NCI-H1436 (cell line): Measurements from ENCODE around the gene AKNA.
"Not testable (repeated sequence)": the region's sequence is repeated elsewhere in the genome, so short reads cannot be mapped to it uniquely, and the experiment has no call there.

Experiments used
- DNase-seq: peaks from one replicate; lab custom pipeline; 2025; lab: John Stamatoyannopoulos, UW

Gene AKNA

DNA sequence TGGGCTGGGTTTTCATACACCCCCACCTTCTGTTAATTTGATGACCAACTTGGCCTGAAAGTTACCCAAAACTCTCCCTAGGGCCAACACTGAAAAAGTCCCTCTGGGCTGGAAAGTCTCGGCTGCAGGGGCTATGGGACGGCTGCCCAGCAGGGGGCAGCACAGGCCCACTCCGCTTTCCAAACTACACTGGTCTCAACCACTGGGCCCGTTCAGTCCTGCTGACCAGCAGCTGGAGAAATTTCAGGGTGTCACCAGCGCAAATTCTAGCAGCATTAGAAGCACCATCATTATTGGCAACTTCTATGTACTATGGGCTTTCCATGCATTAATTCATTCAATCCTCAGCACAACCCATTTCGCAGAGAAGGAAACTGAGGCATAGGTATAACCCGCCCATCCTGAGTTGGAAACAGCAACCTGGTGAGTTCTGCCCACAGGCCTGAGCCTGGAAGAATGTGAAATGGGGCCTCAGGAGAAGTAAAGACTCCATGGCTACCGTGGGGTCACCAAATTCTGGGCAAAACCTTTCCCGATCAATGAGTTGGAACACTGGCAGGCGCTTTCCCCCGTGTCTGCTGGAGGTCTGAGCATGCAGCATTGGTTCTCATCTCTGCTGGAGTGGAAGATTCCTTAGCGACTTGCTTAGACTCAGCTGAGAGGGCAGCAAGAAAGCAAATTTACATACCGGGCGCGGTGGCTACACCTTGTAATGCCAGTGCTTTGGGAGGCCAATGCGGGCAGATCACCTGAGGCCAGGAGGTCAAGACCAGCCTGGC lies 48.5 kb downstream of the AKNA start:
- no peak for DNase-seq

DNA sequence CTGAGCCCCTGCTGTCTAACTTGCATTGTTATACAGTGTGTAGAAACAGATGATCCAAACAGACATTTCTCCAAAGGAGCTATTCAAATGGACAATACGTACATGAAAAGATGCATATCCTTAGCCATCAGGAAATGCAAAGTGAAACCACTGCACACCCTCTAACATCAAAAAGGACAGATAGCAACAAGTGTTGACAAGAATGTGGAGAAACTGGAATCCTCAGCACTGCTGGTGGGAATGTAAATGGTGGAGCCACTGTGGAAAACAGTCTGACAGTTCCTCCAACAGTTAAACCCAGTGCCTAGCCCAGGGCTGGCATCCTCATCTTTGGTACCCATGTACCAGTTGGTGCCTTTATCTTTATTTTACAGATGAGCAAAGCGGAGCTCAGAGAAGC lies 49.6 kb downstream of the AKNA start:
- no peak for DNase-seq

DNA sequence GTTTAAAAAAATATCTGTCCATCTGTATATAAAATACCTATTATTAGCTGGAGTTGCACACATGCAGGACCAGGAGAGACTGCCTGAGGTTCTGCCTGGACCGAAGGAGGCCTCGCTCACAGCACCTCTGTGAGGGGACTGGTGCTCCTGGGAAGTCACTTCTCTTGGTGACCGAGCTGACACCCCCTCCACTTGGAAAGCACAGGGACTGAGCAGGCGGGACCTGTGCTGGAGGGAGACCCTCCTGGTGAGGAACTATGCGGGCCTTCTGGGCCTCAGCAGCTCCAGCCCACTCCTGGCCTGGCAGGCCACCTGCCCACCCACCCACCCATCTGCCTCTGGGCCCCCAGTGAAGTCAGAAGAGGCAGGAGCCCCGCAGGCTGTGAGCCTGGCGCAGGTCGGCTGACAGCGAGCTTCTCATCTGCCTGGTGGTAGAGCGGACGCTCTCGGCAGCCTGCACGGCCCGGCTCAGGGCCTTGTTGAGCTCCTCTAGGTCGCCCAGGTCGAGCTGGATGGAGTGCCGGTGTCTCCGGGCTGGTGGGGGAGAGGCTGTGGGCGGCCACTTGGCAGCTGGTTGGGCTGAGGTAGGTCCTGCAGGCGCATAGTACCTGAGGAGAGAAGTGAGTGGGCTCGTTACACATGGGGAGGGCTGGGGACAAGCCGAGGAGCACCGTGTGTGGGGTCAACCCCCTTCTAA lies 50.9 kb downstream of the AKNA start:
- no peak for DNase-seq

DNA sequence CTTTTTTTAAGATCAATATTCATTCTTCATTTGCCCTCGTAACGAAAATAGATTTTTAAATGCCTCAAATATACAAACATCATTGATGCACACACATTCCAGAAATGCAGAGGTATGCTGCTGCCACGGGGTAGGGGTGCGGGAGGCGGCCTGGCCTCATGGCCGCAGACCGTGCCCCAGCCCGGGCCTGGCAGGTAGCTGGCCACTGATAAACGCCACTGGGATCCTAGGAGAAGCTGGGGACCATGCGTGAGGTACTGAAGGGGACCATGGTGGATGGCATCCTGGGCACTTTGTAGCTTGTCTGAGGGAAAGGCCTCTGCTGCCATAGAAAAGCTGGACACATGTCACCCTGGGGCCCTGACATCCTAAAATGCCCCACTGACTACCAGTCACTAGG lies 51.6 kb downstream of the AKNA start:
- no peak for DNase-seq

DNA sequence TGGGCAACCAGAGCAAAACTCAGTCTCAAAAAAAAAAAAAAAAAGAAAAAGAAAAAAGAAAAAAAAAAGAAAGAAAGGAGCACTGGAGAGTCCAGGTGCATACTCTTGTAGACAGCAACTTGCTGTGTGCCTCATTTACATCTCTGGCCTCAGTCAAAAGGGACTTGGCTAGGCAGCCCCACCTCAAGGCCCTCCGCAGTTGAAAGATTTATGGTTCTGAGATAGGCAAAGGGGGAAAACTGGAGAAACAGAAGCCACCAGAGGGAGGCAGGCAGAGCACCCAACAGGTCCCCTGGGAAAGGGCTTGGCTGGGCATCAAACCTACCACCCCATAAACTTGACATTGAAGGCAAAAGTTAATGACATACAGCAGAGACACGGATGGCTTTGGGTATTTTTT lies 52.0 kb downstream of the AKNA start:
- DNase-seq: no peak

DNA sequence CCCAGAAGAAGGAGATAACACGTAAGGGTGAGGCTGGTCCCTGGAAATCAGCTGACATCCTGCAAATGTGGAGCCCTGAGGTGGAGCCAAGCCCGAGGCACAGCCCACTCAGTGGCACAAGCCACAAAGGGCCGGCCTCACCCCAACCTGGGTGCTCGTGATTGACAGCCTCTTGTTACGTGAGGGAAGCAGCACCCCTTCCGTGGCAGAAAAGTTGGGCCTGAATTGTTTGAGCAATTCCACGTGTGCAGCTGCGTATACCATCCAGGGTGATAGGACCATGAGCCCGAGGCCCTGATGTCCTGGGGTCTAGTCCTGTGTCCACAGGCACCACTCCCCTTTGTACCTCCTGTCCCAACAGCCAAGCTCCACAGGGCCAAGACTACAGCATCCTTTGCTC lies 53.3 kb downstream of the AKNA start:
- no peak for DNase-seq

DNA sequence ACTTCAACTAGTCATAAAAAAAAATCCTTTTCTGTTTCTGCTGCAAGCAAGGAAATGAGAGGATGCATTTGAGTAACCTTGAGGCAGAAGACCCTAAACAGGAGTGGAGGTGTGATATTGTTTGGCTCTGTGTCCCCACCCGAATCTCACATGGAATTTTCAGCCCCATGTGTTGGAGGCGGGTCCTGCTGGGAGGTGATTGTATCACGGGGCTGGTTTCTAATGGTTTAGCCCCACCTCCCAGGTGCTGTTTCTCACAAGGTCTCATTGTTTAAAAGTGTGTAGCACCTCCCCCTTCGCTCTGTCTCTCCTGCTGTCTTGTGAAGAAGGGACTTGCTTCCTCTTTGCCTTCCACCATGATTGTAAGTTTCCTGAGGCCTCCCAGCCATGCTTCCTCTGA lies 54.1 kb downstream of the AKNA start:
- not testable (repeated sequence) for DNase-seq

DNA sequence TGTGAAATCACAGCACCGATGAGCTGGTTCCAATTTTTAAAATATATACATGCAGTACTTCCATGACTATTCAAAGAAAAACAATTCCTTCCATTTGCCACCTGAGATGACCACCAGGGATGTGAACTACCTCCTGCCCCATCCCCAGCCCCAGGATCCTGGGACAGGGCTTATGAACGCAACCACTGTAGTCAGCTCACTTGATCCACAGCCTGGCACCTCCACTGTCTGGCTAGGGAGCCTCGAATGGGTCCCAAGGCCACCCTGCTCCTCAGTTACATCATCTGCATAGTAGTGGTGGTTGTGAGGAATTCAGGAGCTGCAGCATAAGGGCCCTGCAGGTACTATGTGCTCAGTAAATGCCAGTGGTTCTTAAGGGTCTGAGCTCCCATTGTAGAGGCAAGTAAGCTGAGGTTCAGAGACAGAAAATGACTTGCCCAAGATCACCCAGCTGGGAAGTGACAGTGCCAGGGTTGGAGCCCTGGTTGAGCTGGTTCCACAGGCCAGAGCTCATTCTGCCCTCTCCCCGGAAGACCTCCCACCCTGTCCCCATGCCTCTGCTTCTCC lies 55.2 kb downstream of the AKNA start:
- not testable (repeated sequence) for DNase-seq

DNA sequence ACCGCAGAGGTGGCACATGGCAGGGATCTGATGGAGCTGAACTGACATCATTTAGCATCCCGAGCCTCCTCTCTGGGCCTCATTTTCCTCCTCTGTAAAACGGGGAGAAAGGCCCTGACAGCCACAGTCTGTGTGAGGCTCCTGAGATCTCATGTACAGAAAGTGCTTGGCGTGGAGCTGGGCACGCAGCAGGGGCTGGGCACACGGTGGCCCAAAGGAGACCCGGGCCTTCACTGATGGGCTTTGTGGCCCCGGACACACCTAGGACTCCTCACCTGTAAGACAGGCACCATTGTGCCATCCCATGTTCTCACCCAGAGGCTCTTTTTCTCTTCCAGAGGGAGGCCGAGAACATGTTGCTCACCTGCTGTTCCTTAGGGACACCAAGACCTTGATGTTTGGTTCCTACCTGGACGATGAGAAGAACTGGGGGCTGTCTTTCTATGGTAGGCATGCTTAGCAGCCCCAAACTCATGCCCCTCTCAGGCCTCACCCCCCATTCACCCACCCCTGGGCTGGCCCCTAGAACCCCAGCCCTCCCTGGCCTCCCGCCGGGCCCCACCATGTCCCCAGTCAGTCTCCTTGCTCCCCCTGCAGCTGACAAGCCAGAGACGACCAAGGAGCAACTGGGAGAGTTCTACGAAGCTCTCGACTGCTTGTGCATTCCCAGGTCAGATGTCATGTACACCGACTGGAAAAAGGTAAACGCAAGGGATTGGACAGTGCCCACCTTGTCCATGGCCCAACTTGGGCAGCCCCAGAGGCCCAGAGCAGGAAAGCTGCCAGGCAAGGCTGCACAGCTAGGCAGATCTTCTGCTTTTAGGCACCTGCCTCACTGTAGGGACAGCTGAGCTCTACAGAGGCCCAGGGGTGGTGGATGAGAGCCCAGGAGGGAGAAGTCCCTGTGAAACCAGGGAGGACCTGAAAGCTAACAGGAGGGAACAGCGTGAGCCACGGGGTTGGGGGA lies 56.3 kb downstream of the AKNA start:
- not testable (repeated sequence) for DNase-seq

DNA sequence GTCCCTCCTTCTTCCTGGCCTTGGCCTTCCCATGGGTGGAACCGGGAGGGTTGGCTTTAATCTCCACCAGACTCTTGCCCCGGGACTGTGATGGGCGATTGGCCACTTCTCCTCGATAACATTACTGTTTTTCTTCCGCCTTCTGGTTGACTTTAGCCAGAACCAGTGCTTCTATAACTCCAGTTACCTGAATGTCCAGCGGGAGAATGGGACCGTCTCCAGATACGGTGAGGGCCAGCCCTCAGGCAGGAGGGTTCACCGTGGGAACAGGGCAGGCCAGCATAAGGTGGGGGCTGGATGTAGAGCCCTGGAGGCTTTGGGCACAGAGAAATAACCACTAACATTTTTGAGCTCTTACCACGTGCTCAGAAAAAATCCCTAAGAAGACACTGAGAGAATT lies 57.1 kb downstream of the AKNA start:
- no peak for DNase-seq

DNA sequence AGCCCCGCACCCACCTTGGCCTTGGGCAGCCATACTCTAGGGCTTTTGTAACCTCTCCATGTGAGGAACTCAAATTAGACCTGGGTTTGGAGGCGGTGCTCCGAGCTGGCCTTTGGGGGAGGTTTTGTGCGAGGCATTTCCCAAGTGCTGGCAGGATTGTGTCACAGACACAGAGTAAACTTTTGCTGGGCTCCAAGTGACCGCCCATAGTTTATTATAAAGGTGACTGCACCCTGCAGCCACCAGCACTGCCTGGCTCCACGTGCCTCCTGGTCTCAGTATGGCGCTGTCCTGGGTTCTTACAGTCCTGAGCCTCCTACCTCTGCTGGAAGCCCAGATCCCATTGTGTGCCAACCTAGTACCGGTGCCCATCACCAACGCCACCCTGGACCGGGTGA lies 58.2 kb downstream of the AKNA start, which contains the start of gene ORM2:
ORM2 (plus strand) TSS at position 245 of the 398 bp plus-strand sequence; CDS start at position 281, 36 bp downstream.
- DNase-seq: not testable (repeated sequence)

DNA sequence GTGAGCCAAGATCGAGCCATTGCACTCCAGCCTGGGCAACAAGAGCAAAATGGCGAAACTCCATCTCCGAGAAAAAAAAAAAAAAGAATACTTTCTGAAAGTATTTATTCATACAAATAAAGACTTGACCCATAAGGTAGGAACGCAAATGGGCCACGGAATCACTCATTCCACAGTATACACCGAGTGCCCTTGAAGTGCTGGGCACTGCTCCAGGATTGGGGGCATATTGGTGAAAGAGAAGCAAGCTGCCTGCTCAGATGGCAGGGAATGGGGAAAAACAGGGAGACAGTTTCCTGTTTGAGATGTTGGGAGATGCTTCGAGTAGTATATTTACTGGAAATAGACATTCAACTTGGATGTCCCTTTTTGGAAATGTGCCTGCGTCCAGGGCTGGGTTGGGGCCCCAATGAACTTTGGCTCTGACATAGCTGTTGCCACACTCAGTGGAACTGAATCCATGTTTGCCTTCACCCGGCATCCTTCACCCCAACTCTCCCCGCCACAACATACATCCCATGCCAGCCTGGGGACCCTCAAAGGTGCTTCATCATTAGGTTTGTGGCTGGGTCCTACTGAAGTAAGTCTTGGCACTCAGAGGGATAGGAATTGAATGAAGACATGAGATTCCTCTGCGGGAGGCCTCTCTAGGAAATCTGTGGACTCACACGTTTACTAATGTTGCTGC lies 58.7 kb downstream of the AKNA start:
- DNase-seq: not testable (repeated sequence)

DNA sequence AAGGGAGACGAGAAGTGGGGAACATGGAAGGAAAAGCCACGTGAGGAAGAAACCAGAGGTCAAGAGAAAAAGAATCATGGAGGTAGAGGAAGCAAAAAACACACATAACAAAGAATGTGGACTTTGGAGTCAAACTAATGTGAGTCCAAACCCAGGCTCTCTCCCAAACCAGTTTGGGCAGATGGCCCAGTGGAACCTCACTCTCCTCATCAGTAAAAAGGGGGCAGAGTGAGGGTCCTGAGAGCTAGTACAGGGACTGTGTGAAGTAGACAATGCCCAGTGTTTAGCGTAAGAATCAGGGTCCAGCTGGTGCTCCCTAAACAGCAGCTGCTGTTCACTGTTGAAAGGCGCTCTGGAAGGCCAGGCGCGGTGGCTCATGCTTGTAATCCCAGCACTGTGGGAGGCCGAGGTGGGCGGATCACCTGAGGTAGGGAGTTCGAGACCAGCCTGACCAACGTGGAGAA lies 59.4 kb downstream of the AKNA start:
- not testable (repeated sequence) for DNase-seq

DNA sequence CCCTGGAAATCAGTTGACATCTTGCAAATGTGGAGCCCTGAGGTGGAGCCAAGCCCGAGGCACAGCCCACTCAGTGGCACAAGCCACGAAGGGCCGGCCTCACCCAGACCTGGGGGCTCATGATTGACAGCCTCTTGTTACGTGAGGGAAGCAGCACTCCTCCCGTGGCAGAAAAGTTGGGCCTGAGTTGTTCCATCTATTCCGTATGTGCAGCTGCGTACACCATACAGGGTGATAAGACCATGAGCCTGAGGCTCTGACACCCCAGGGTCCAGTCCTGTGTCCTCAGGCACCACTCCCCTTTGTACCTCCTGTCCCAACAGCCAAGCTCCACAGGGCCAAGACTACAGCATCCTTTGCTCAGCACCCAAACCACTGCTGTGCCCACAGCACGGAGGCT lies 60.0 kb downstream of the AKNA start:
- DNase-seq: no peak

DNA sequence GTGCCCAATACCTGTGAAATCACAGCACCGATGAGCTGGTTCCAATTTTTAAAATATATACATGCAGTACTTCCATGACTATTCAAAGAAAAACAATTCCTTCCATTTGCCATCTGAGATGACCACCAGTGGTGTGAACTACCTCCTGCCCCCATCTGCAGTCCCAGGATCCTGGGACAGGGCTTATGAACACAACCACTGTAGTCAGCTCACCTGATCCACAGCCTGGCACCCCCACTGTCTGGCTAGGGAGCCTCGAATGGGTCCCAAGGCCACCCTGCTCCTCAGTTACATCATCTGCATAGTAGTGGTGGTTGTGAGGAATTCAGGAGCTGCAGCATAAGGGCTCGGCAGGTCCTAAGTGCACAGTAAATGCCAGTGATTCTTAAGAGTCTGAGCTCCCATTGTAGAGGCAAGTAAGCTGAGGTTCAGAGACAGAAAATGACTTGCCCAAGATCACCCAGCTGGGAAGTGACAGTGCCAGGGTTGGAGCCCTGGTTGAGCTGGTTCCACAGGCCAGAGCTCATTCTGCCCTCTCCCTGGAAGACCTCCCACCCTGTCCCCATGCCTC lies 62.0 kb downstream of the AKNA start:
- DNase-seq: not testable (repeated sequence)

DNA sequence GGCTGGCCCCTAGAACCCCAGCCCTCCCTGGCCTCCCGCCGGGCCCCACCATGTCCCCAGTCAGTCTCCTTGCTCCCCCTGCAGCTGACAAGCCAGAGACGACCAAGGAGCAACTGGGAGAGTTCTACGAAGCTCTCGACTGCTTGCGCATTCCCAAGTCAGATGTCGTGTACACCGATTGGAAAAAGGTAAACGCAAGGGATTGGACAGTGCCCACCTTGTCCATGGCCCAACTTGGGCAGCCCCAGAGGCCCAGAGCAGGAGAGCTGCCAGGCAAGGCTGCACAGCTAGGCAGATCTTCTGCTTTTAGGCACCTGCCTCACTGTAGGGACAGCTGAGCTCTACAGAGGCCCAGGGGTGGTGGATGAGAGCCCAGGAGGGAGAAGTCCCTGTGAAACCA lies 62.8 kb downstream of the AKNA start:
- DNase-seq: not testable (repeated sequence)

DNA sequence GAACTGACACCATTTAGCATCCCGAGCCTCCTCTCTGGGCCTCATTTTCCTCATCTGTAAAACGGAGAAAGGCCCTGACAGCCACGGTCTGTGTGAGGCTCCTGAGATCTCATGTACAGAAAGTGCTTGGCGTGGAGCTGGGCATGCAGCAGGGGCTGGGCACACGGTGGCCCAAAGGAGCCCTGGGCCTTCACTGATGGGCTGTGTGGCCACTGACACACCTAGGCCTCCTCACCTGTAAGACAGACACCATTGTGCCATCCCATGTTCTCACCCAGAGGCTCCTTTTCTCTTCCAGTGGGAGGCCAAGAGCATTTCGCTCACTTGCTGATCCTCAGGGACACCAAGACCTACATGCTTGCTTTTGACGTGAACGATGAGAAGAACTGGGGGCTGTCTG lies 63.3 kb downstream of the AKNA start:
- no peak for DNase-seq

DNA sequence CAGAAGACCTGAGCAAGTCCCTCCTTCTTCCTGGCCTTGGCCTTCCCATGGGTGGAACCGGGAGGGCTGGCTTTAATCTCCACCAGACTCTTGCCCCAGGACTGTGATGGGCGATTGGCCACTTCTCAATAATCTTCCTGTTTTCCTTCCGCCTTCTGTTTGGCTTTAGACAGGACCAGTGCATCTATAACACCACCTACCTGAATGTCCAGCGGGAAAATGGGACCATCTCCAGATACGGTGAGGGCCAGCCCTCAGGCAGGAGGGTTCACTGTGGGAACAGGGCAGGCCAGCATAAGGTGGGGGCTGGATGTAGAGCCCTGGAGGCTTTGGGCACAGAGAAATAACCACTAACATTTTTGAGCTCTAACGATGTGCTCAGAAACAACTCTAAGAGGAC lies 63.9 kb downstream of the AKNA start:
- not testable (repeated sequence) for DNase-seq

DNA sequence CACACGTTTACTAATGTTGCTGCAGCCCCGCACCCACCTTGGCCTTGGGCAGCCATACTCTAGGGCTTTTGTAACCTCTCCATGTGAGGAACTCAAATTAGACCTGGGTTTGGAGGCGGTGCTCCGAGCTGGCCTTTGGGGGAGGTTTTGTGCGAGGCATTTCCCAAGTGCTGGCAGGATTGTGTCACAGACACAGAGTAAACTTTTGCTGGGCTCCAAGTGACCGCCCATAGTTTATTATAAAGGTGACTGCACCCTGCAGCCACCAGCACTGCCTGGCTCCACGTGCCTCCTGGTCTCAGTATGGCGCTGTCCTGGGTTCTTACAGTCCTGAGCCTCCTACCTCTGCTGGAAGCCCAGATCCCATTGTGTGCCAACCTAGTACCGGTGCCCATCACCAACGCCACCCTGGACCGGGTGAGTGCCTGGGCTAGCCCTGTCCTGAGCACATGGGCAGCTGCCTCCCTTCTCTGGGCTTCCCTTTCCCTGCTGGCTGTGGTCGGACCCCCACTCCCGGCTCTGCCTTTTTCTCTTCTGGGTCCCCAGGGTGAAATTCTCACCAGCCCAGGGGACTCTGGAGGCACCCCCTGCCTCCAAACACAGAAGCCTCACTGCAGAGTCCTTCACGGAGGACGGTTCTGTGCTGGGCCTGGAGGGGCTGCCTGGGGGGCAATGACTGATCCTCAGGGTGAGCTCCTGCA lies 64.8 kb downstream of the AKNA start, which contains the start of gene ORM1:
ORM1 (plus strand) TSS at position 268 of the 701 bp plus-strand sequence; CDS start at position 304, 36 bp downstream.
- not testable (repeated sequence) for DNase-seq
